K562 (cell line): ENCODE data around the gene PCF11. TPM values are rescaled to one million over a fixed set of nuclear protein-coding genes. Genes with fewer than 3 reads are reported as not detected.

Source experiments
- ARID4B ChIP-seq: sonication (generic); formaldehyde crosslinking; IDR thresholded peaks from 2 replicates; pipeline ENCODE4 v1.8.0; 2022; ENCODE audit warnings: mild to moderate bottlenecking, missing genetic modification reagents
- ATF3 ChIP-seq, 2 experiments: fragments of 450-650 bp in 1 of 2; sonication (generic) in 1 of 2; formaldehyde crosslinking in 1 of 2; IDR thresholded peaks in 1 of 2; conservative IDR thresholded peaks in 1 of 2; 2 replicates each; pipeline versions ENCODE4 v1.6.1 to v1.8.1; 2016 to 2023; ENCODE audit warnings: mild to moderate bottlenecking in 2 of 2, moderate library complexity in 2 of 2, inconsistent platforms in 1 of 2, missing genetic modification reagents in 1 of 2
- BMI1 ChIP-seq: fragments of 150-350 bp; IDR thresholded peaks from 2 replicates; pipeline ENCODE4 v1.6.1; 2014; ENCODE audit warnings: low read length
- ESRRA ChIP-seq: fragments of 450-650 bp; IDR thresholded peaks from 2 replicates; pipeline ENCODE4 v1.6.1; 2014; ENCODE audit warnings: low read depth, mild to moderate bottlenecking, moderate library complexity, borderline replicate concordance
- HMGXB4 ChIP-seq: sonication (generic); formaldehyde crosslinking; IDR thresholded peaks from 2 replicates; pipeline ENCODE4 v1.8.1; 2023; ENCODE audit warnings: mild to moderate bottlenecking, missing genetic modification reagents
- LCOR ChIP-seq: sonication (generic); formaldehyde crosslinking; IDR thresholded peaks from 2 replicates; pipeline ENCODE4 v1.8.0; 2022; ENCODE audit warnings: mild to moderate bottlenecking, missing genetic modification reagents
- NFXL1 ChIP-seq: fragments of 450-650 bp; formaldehyde crosslinking; IDR thresholded peaks from 2 replicates; pipeline ENCODE4 v1.4.0; 2021; ENCODE audit warnings: mild to moderate bottlenecking
- NKRF ChIP-seq: fragments of 450-650 bp; IDR thresholded peaks from 2 replicates; pipeline ENCODE4 v1.6.1; 2016; ENCODE audit warnings: borderline replicate concordance
- PYGO2 ChIP-seq: fragments of 450-650 bp; IDR thresholded peaks from 2 replicates; pipeline ENCODE4 v1.6.1; 2016; ENCODE audit warnings: mild to moderate bottlenecking, missing genetic modification characterization, moderate library complexity, missing compliant biosample characterization
- SETDB1 ChIP-seq: IDR thresholded peaks from one replicate; pipeline ENCODE4 v1.6.1; 2012; ENCODE audit warnings: low read length, control low read depth, inconsistent platforms
- XRCC5 ChIP-seq: fragments of 200-400 bp; formaldehyde crosslinking; IDR thresholded peaks from 2 replicates; pipeline ENCODE4 v1.6.1; 2017; ENCODE audit warnings: low read depth, mild to moderate bottlenecking, low read length
- ZBTB9 ChIP-seq: fragments of 450-650 bp; formaldehyde crosslinking; IDR thresholded peaks from 2 replicates; pipeline ENCODE4 v1.4.0; 2020; ENCODE audit warnings: mild to moderate bottlenecking, moderate library complexity
- ZNF354B ChIP-seq: fragments of 250-450 bp; sonication (Bioruptor Pico); IDR thresholded peaks from 2 replicates; pipeline ENCODE4 v1.4.0; 2020
- ZNF699 ChIP-seq: fragments of 250-450 bp; sonication (Bioruptor Pico); IDR thresholded peaks from 2 replicates; pipeline ENCODE4 v1.8.0; 2021; ENCODE audit warnings: mild to moderate bottlenecking, moderate library complexity; ENCODE audit not compliant: insufficient replicate concordance
- polyA plus RNA-seq, 8 experiments: library from polyadenylated mRNA; depleted of rRNA in 4 of 8; stranded (reverse) in 5 of 8; unstranded in 3 of 8; fragments of >200 nt; fragmentation: Nextera tagmentation in 2 of 8; fragmentation: Illumina TruSeq in 1 of 8; extraction: Ambion mirVana in 2 of 8; extraction: Trizol in 1 of 8; gene quantifications; 2 replicates each; pipeline versions ENCODE4 v1.2.1 to v1.2.3, GENCODE V29; 2011 to 2014; ENCODE audit warnings: inconsistent platforms in 1 of 8, missing spikeins in 1 of 8
- total RNA-seq, 7 experiments: library from RNA; depleted of rRNA in 6 of 7; stranded (reverse); fragments of >200 nt in 6 of 7; fragmentation: Illumina TruSeq in 2 of 7; extraction: Trizol in 2 of 7; gene quantifications; 2 replicates each; pipeline versions ENCODE4 v1.2.1 to v1.2.3, GENCODE V29; 2011 to 2021; ENCODE audit warnings: low replicate concordance in 1 of 7

PCF11 gene
- total and polyA plus RNA-seq, 9 of the 15 experiments (the other 6 are each of a cell fraction or from before 2014, with no cell fraction given), result 9.3 to 91.6 (median 54.4) TPM

- peak; percentile 98 for TF ChIP-seq NKRF
- peak; percentile 73 for TF ChIP-seq ESRRA
- peak; percentile 20; the same call in 1 of the 2 replicates for TF ChIP-seq HMGXB4 (CRISPR knock-in tag)
- no peak for TF ChIP-seq SETDB1
- peak; percentile 73 for TF ChIP-seq BMI1
- TF ChIP-seq ZNF354B (CRISPR knock-in tag), result no peak
- TF ChIP-seq ARID4B (CRISPR knock-in tag), result peak; percentile 93
- peak; percentile 72; the same call in 1 of the 2 replicates for TF ChIP-seq ATF3 (IDR thresholded peaks at IDR 0.05)
- peak; percentile 34; the same call in 1 of the 2 replicates for TF ChIP-seq ATF3 (CRISPR knock-in tag; conservative IDR thresholded peaks at IDR 0.05)
- TF ChIP-seq ZNF699 (CRISPR knock-in tag), result no peak
- TF ChIP-seq LCOR (CRISPR knock-in tag), result no peak; the same call in none of the 2 replicates
- 0 out of 2 replicates have a peak, but pooled peaks have one; percentile 28 for TF ChIP-seq NFXL1 (CRISPR knock-in tag)
- TF ChIP-seq XRCC5, result peak; percentile 56; the same call in 1 of the 2 replicates
- TF ChIP-seq ZBTB9 (CRISPR knock-in tag), result 0 out of 2 replicates have a peak, but pooled peaks have one; percentile 33
- TF ChIP-seq PYGO2 (tag), result no peak
These were observed 36.7 kb downstream of the PCF11 start, which contains the start of gene ANKRD42 (continued) for GRCh38 chr11:83193315-83194280.
